Measurements from ENCODE around the gene CFAP107. TPM values are rescaled to one million over a fixed set of nuclear protein-coding genes. Genes with fewer than 3 reads are reported as not detected.
A peak's percentile ranks its signal among the peaks of the same experiment; 100 is the strongest.
"Not testable (repeated sequence)": the region's sequence is repeated elsewhere in the genome, so short reads cannot be mapped to it uniquely, and the experiment has no call there.

The CFAP107 gene
- total RNA-seq, 2 experiments from 2014 or later: not detected

DNA sequence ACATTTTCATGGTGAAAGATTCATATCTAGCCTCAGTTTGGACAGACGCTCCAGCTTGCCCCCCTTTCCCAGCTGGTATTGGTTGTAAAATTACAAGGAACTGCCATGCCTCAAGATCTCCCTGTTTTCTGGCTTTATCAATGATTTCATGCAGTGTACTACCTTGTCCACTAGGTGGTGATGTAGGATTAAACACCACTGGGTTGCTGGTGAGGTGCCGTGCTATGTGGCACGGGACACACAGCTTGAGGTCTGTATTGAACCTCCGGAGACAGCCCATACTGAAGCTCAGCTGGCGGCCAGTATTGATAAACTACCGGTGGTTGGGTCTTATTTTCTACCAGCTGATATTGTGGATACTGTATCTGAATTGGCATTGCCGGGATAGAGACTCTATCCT lies 37.8 kb downstream of the CFAP107 start:
- H3K4me1 Mint-ChIP-seq (ENCODE audit: low read depth); H3K36me3 Mint-ChIP-seq (ENCODE audit: low read depth); H3K27ac Mint-ChIP-seq; H3K27me3 Mint-ChIP-seq; ATAC-seq; intact Hi-C loops (cut with micrococcal nuclease); POLR2A ChIA-PET; CTCF ChIA-PET; H3K4me3 Mint-ChIP-seq: not testable (repeated sequence)
- H3K9me3 Mint-ChIP-seq: peaks cover 23% of the 10 kb centered on the region
- TF ChIP-seq, protein P1, sequence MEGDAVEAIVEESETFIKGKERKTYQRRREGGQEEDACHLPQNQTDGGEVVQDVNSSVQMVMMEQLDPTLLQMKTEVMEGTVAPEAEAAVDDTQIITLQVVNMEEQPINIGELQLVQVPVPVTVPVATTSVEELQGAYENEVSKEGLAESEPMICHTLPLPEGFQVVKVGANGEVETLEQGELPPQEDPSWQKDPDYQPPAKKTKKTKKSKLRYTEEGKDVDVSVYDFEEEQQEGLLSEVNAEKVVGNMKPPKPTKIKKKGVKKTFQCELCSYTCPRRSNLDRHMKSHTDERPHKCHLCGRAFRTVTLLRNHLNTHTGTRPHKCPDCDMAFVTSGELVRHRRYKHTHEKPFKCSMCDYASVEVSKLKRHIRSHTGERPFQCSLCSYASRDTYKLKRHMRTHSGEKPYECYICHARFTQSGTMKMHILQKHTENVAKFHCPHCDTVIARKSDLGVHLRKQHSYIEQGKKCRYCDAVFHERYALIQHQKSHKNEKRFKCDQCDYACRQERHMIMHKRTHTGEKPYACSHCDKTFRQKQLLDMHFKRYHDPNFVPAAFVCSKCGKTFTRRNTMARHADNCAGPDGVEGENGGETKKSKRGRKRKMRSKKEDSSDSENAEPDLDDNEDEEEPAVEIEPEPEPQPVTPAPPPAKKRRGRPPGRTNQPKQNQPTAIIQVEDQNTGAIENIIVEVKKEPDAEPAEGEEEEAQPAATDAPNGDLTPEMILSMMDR (IDR thresholded peaks at IDR 0.05): peak; percentile 38
- DNase-seq: peak; percentile 7

DNA sequence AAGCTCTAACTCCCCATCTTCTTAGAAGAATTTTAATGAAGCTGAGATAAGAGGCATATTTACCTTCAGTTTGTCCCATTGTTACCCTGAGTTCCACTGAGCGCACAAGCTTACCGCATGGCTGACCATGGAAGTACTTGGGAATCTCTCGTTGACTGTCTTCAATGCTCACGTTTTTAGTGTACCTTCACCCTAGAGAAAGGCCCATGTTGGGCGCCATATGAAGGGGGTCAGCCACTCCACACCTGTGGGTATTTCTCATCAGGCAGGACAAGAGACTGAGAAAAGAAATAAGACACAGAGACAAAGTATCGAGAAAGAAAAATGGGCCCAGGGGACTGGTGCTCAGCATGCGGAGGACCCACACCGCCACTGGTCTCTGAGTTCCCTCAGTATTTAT lies 38.7 kb downstream of the CFAP107 start:
- H3K9me3 Mint-ChIP-seq: peaks cover 23% of the 10 kb centered on the region
- H3K4me1 Mint-ChIP-seq (ENCODE audit: low read depth); H3K4me3 Mint-ChIP-seq; CTCF ChIA-PET; H3K27ac Mint-ChIP-seq; H3K27me3 Mint-ChIP-seq; H3K36me3 Mint-ChIP-seq (ENCODE audit: low read depth); intact Hi-C loops (cut with micrococcal nuclease); ATAC-seq; POLR2A ChIA-PET: not testable (repeated sequence)
- peak; percentile 27 for DNase-seq

DNA sequence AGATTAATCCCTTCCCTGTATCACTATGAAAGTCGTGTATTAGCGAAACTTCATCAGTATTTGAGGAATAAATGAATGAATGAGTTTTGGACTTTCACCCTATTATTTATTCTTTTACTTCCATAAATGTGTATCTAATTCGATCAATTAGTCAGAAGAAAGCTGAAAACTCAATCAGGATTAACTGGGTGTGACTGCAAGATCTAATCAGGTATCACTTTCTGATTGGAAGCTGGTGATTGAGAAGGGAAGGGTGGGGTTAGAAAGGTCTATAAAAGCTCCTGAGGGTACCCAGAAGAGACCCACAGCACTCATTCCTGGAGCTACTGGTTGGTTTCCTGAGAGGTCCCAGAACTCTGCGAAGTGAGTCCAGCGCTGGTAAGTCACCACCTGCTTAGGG lies 45.1 kb downstream of the CFAP107 start, which contains the start of gene PRAMEF1:
Gene PRAMEF1 (plus strand): TSS at position 301 of the 400 bp plus-strand sequence. CDS start 1,831 bp downstream, outside the sequence.
- POLR2A ChIA-PET; H3K36me3 Mint-ChIP-seq (ENCODE audit: low read depth); CTCF ChIA-PET; H3K4me1 Mint-ChIP-seq (ENCODE audit: low read depth); H3K27ac Mint-ChIP-seq; H3K27me3 Mint-ChIP-seq; intact Hi-C loops (cut with micrococcal nuclease); H3K4me3 Mint-ChIP-seq; ATAC-seq; H3K9me3 Mint-ChIP-seq; DNase-seq: not testable (repeated sequence)

DNA sequence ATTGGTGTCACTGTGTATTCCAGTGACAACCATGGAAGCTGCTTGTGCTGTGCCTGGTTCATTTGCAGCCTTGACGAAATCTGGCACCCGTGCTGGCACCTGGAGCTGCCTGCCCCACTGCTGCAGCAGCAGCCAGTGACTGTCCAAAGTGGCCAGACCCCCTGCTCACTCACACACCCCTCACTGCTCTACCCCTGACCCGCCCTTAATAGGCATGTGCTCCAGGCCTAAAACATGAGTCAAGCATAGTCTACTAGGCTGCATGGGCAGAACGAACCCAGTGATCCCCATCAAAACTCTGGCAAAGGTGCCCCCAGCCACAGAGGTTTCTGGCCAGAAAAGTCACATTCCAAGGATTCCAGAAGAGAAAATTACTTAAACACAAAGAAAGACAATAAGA lies 52.9 kb downstream of the CFAP107 start:
- ChIA-PET CTCF (no interaction called here), POLR2A (no interaction called here)
- DNase-seq (no peak), ATAC-seq (no peak)
- Mint-ChIP-seq H3K9me3 (no peaks in the 10 kb centered on the region), H3K27ac (no peak overlapping the region), H3K36me3 (ENCODE audit: low read depth) (no peaks in the 10 kb centered on the region), H3K27me3 (no peaks in the 10 kb centered on the region), H3K4me3 (no peak overlapping the region), H3K4me1 (ENCODE audit: low read depth) (no peaks in the 10 kb centered on the region)
- TF ChIP-seq, protein P1 (IDR thresholded peaks at IDR 0.05): no peak
- intact Hi-C loops (cut with micrococcal nuclease): no loop called here

DNA sequence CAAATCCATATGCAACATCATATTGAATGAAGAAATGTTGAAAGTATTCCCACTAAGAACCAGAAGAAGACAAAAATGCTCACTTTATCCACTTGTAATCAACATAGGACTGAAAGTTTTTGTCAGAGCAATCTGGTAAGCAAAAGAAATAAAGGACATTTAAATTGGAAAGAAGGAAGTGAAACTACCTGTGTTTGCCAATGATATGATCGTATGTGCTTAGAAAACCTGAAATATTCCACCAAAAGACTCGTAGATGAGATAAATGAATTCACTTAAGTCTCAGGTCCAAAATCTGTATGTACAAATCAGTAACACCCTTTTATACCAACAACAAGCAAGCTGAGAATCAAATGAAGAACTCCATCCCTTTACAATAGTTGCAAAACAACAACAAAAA lies 53.7 kb downstream of the CFAP107 start:
- H3K4me1 Mint-ChIP-seq (ENCODE audit: low read depth): no peaks in the 10 kb centered on the region
- intact Hi-C loops (cut with micrococcal nuclease): no loop called here
- H3K27ac Mint-ChIP-seq: no peak overlapping the region
- no peak for ATAC-seq
- H3K4me3 Mint-ChIP-seq: no peak overlapping the region
- H3K36me3 Mint-ChIP-seq (ENCODE audit: low read depth): no peaks in the 10 kb centered on the region
- POLR2A ChIA-PET: no interaction called here
- peaks cover 3% of the 10 kb centered on the region for H3K27me3 Mint-ChIP-seq
- TF ChIP-seq, protein P1 (IDR thresholded peaks at IDR 0.05): no peak
- peaks cover 1% of the 10 kb centered on the region for H3K9me3 Mint-ChIP-seq
- no peak for DNase-seq
- CTCF ChIA-PET: no interaction called here

DNA sequence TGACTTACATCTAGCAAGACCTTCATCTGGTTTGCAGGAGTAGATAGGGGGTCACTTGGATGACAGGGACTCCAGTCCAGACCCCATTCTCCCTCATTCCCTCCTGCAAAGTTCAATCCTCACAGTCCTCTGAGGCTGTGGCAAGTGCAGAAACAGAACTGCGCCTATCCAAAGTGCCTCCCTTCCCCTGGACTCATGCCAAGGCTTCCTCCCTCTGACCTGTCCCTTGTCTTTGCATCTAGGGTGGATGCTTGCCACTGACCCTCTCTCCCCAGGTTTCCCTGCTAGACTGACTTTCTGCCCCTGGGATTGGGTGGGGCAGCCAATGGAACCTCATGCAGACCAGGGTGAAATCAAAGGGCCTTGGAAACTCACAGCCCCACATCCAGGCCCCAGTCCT lies 63.9 kb downstream of the CFAP107 start:
- intact Hi-C loops (cut with micrococcal nuclease): no loop called here
- Mint-ChIP-seq H3K4me1 (ENCODE audit: low read depth) (no peaks in the 10 kb centered on the region), H3K27me3 (peaks cover 9% of the 10 kb centered on the region), H3K36me3 (ENCODE audit: low read depth) (no peaks in the 10 kb centered on the region), H3K27ac (no peak overlapping the region), H3K9me3 (peaks cover 4% of the 10 kb centered on the region), H3K4me3 (no peak overlapping the region)
- ATAC-seq (no peak), DNase-seq (no peak)
- POLR2A ChIA-PET: no interaction called here
- TF ChIP-seq, protein P1 (IDR thresholded peaks at IDR 0.05): no peak
- CTCF ChIA-PET: no interaction called here

Measured in activated CD8-positive, alpha-beta T cell treated with anti-CD3 and anti-CD28 coated beads for 36 hours (primary cell).